T1000 (cell line): ENCODE data around the gene TTLL13.
"Not testable (repeated sequence)": the region's sequence is repeated elsewhere in the genome, so short reads cannot be mapped to it uniquely, and the experiment has no call there.

Experiments used
- DNase-seq: peaks from one replicate; lab custom pipeline; 2025; ENCODE audit warnings: mixed read lengths; lab: John Stamatoyannopoulos, UW

The TTLL13 gene

GRCh38 chr15:90234096-90234988 is 15.0 kb upstream of the TTLL13 start, which contains the start of gene GDPGP1:
Gene GDPGP1, plus strand, starts transcription at chr15:90234209. Its CDS starts 6,700 bp downstream, at chr15:90240909.
- no peak for DNase-seq

GRCh38 chr15:90239371-90239770 is 10.0 kb upstream of the TTLL13 start:
- no peak for DNase-seq

- no peak for DNase-seq
These were observed 8.5 kb upstream of the TTLL13 start for GRCh38 chr15:90240856-90241255.

- DNase-seq = no peak
These were observed 7.8 kb upstream of the TTLL13 start for GRCh38 chr15:90241343-90242192.

- DNase-seq = no peak
These were observed 5.3 kb upstream of the TTLL13 start for GRCh38 chr15:90243943-90244639.

GRCh38 chr15:90248789-90249202 is 560 bp upstream of the TTLL13 start:
- DNase-seq = no peak

- no peak for DNase-seq
These were observed 8.4 kb downstream of the TTLL13 start for GRCh38 chr15:90257776-90258175.

GRCh38 chr15:90259524-90259923 is 10.2 kb downstream of the TTLL13 start:
- no peak for DNase-seq

- DNase-seq = not testable (repeated sequence)
These were observed 11.4 kb downstream of the TTLL13 start for GRCh38 chr15:90260731-90261130.

GRCh38 chr15:90261811-90262210 is 12.5 kb downstream of the TTLL13 start:
- DNase-seq = no peak

GRCh38 chr15:90262426-90262825 is 13.1 kb downstream of the TTLL13 start:
- no peak for DNase-seq

- no peak for DNase-seq
These were observed 15.3 kb downstream of the TTLL13 start for GRCh38 chr15:90264671-90265070.

GRCh38 chr15:90265271-90266060 is 16.1 kb downstream of the TTLL13 start, which contains the start of gene NGRN:
Gene NGRN, plus strand, starts transcription at chr15:90265672. Its CDS starts 41 bp downstream, at chr15:90265713.
- DNase-seq = peak; percentile 66

GRCh38 chr15:90266061-90266431 is 16.7 kb downstream of the TTLL13 start:
- DNase-seq = no peak

GRCh38 chr15:90266485-90266884 is 17.1 kb downstream of the TTLL13 start:
- DNase-seq = no peak

GRCh38 chr15:90268415-90268814 is 19.1 kb downstream of the TTLL13 start:
- DNase-seq = no peak

GRCh38 chr15:90270502-90271150 is 21.3 kb downstream of the TTLL13 start:
- no peak for DNase-seq

GRCh38 chr15:90271459-90272166 is 22.3 kb downstream of the TTLL13 start:
- no peak for DNase-seq

- not testable (repeated sequence) for DNase-seq
These were observed 29.1 kb downstream of the TTLL13 start for GRCh38 chr15:90278467-90278866.

GRCh38 chr15:90280743-90281142 is 31.4 kb downstream of the TTLL13 start:
- DNase-seq = not testable (repeated sequence)
